Thyroid gland (tissue), 4 donors: ENCODE results near the gene TAF11. TPM values are rescaled to one million over a fixed set of nuclear protein-coding genes. Genes with fewer than 3 reads are reported as not detected.
"Not testable (repeated sequence)": the region's sequence is repeated elsewhere in the genome, so short reads cannot be mapped to it uniquely, and the experiment has no call there.

Source experiments
- DNase-seq, 2 donors: peaks; one replicate each; pipeline ENCODE4 v3.0.0-alpha.2; 2019
- H3K27ac ChIP-seq, 3 donors: fragments of 200-600 bp; sonication (generic); 1 replicate in 2 of 3; 2 replicates in 1 of 3; pipeline ENCODE4 v1.5.1; 2016 to 2019; ENCODE audit warnings: mild to moderate bottlenecking in 1 of 3, moderate library complexity in 1 of 3
- H3K27me3 ChIP-seq: fragments of 200-600 bp; sonication (generic); one replicate; pipeline ENCODE4 v1.5.1; 2019
- H3K36me3 ChIP-seq, 2 donors: fragments of 200-600 bp; sonication (generic); one replicate each; pipeline ENCODE4 v1.5.1; 2016 to 2019
- H3K4me1 ChIP-seq, 2 donors: fragments of 200-600 bp; sonication (generic); one replicate each; pipeline ENCODE4 v1.5.1; 2017 to 2019
- H3K4me3 ChIP-seq, 3 donors: fragments of 200-600 bp; sonication (generic); replicated peaks in 1 of 3; 1 replicate in 2 of 3; 2 replicates in 1 of 3; pipeline ENCODE4 v1.5.1; 2016; ENCODE audit warnings: mild to moderate bottlenecking in 1 of 3
- H3K9me3 ChIP-seq: fragments of 200-600 bp; sonication (generic); one replicate; pipeline ENCODE4 v1.5.1; 2017
- CTCF ChIP-seq, 6 experiments: fragments of 200-600 bp in 3 of 6; fragments of 450-650 bp in 3 of 6; sonication (generic) in 3 of 6; IDR thresholded peaks; one replicate each; pipeline ENCODE4 v1.5.1; 2016 to 2019; ENCODE audit warnings: antibody characterized with exemption in 6 of 6, mild to moderate bottlenecking in 2 of 6, inconsistent platforms in 1 of 6, moderate library complexity in 1 of 6
- POLR2A ChIP-seq, 2 donors: fragments of 450-650 bp; IDR thresholded peaks; one replicate each; pipeline ENCODE4 v1.6.1; 2017; ENCODE audit warnings: antibody characterized with exemption in 2 of 2, mild to moderate bottlenecking in 2 of 2, moderate library complexity in 1 of 2
- WGBS, 2 donors: methylation state at CpG; one replicate each; pipeline ENCODE4 v1.1.5; 2017; 5-methylcytosine and 5-hydroxymethylcytosine counted together
- intact Hi-C: fragments of 100-400 bp; cut with DNase I; formaldehyde crosslinking; loops from one replicate; pipeline ENCODE4 v1.15.1; 2023
- total RNA-seq, 4 donors: library from RNA; depleted of rRNA; stranded (reverse); fragments of >200 nt; gene quantifications; one replicate each; pipeline ENCODE4 v1.2.3, GENCODE V29; 2016

TAF11 gene
- total RNA-seq, 4 donors from 2014 or later, result 12.8 to 32.2 (median 20.2) TPM

DNA sequence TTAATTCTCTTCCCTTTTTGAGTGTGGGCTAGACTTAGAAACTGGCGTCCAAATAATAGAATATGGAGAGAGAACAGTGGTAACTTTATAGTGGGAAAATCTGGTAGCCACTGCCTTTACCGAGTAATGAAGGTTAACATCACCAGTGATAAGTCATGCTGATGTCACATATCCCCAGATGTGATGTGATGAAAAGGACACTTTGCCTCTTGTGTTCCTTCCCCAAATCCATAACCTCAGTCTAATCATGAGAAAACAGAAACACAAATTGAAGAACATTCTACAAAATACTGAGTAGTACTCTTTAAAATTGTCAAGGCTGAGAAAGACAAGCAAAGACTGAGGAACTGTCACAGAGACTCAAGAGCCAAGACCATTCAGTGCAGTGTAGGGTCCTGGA lies 19.0 kb upstream of the TAF11 start:
- TF ChIP-seq POLR2A (IDR thresholded peaks at IDR 0.05), result no peak
- TF ChIP-seq CTCF (IDR thresholded peaks at IDR 0.05), result no peak
- Histone ChIP-seq H3K27ac (no peak overlapping the region), H3K27me3 (no peaks in the 10 kb centered on the region), H3K9me3 (no peaks in the 10 kb centered on the region), H3K36me3 (no peaks in the 10 kb centered on the region), H3K4me1 (peaks cover 0 to 3% of the 10 kb centered on the region in 2 donors), H3K4me3 (no peak overlapping the region)
- DNase-seq, result no peak
- intact Hi-C loops, result no loop called here
- WGBS, 2 donors, result 94 to 95% methylated on average over 2 of the region's 2 CpGs

DNA sequence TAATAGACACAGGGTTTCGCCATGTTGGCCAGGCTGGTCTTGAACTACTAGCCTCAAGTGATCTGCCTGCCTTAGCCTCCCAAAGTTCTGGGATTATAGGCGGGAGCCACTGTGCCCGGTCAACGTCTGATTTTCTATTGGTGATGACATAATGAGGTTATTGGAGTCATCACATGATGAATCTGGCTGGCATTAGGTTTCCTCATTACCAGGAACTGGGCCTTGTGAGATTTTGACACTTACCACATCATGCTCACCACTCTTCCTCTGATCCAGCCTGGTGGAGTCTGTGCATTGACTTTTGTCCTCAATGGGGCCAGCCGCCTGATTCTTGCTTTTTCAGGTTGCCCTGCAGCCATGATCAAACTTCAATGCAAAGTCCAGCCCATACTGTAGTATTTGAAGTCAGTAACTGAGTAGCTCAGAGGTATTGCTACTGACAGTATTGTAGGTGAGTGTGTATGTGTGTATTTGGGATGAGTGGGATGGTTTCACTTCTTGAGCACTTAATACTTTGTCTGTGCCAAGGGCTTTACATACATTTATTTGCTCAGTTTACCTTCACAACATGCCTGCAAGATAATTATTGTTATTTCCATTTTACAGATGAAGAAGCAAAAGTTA lies 17.3 kb upstream of the TAF11 start:
- no peak overlapping the region for H3K27ac ChIP-seq
- DNase-seq, result no peak
- H3K27me3 ChIP-seq, result no peaks in the 10 kb centered on the region
- H3K4me1 ChIP-seq, result peaks cover 0 to 9% of the 10 kb centered on the region in 2 donors
- no peak overlapping the region for H3K4me3 ChIP-seq
- intact Hi-C loops, result no loop called here
- H3K9me3 ChIP-seq, result no peaks in the 10 kb centered on the region
- H3K36me3 ChIP-seq, result no peaks in the 10 kb centered on the region
- 96 to 98% methylated on average over 5 of the region's 5 CpGs for WGBS, 2 donors
- TF ChIP-seq POLR2A (IDR thresholded peaks at IDR 0.05) (no peak), CTCF (IDR thresholded peaks at IDR 0.05) (no peak)

- Histone ChIP-seq H3K27ac (no peak overlapping the region), H3K4me1 (peaks cover 0 to 6% of the 10 kb centered on the region in 2 donors), H3K9me3 (no peaks in the 10 kb centered on the region), H3K4me3 (no peak overlapping the region), H3K27me3 (no peaks in the 10 kb centered on the region), H3K36me3 (no peaks in the 10 kb centered on the region)
- WGBS, 2 donors, result 95% methylated on average over 5 of the region's 5 CpGs
- TF ChIP-seq CTCF (IDR thresholded peaks at IDR 0.05) (no peak), POLR2A (IDR thresholded peaks at IDR 0.05) (no peak)
- intact Hi-C loops, result no loop called here
- no peak for DNase-seq
Observed at GRCh38 chr6:34901930-34902329, 14.1 kb upstream of the TAF11 start.

DNA sequence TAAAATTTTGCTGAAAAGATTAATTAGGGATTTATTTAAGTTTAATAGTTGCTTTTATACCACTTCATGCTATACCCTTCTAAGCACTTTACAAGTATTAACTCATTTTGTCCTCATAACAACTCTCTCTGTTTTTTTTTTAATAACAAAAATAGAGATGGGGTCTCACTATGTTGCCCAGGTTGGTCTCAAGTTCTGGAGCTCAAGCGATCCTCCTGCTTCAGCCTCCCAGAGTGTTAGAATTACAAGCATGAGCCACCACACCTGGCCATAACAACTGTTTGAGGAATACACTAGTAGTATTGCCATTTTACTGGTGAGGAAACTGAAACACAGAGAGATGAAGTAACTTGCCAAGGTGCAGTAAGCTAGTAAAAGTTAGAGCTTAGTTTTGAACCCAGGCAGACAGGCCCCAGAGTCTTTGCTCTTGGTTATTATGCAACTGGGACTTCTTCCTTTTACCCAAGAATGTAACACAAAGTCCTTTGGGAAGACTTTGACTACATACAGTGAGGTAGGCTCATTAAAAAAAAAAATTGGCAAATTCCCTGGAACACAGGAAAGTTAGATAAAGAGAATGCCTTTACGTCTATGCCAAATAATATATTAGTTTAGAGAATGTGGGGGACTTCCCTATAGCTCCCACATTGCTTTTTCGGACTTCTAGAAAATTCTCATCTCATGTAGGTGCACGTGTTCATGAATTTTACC lies 12.6 kb upstream of the TAF11 start:
- no peak for DNase-seq
- Histone ChIP-seq H3K9me3 (no peaks in the 10 kb centered on the region), H3K4me3 (no peak overlapping the region), H3K4me1 (peaks cover 0 to 6% of the 10 kb centered on the region in 2 donors), H3K27me3 (no peaks in the 10 kb centered on the region), H3K36me3 (no peaks in the 10 kb centered on the region), H3K27ac (no peak overlapping the region)
- intact Hi-C loops, result no loop called here
- no peak for TF ChIP-seq POLR2A (IDR thresholded peaks at IDR 0.05)
- TF ChIP-seq CTCF (IDR thresholded peaks at IDR 0.05), result no peak
- WGBS, 2 donors, result 73 to 97% methylated on average over 4 of the region's 4 CpGs

DNA sequence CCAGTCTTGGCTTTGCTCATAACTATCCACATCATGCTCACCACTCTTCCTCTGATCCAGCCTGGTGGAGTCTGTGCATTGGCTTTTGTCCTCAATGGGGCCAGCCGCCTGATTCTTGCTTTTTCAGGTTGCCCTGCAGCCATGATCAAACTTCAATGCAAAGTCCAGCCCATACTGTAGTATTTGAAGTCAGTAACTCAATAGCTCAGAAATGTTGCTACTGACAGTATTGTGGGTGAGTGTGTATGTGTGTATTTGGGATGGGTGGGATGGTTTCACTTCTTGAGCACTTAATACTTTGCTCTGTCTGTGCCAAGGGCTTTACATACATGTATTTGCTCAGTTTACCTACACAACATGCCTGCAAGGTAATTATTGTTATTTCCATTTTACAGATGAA lies 11.9 kb upstream of the TAF11 start:
- H3K36me3 ChIP-seq, H3K27ac ChIP-seq, DNase-seq, intact Hi-C loops, H3K27me3 ChIP-seq, H3K4me3 ChIP-seq, H3K9me3 ChIP-seq, H3K4me1 ChIP-seq: not testable (repeated sequence)
- 93 to 100% methylated on average over 1 of the region's 1 CpG for WGBS, 2 donors
